Astrocyte (in vitro differentiated cells and primary cell): ENCODE data around the gene ACOT7. TPM values are rescaled to one million over a fixed set of nuclear protein-coding genes. Genes with fewer than 3 reads are reported as not detected.

Source experiments
- DNase-seq: peaks from one replicate; pipeline ENCODE4 v3.0.0-alpha.2; 2010; ENCODE audit warnings: low read depth
- FAIRE-seq: peaks from 2 replicates; lab custom pipeline; 2011; peaks lifted over from hg19 to GRCh38; lab: Jason Lieb, UNC
- H2AFZ ChIP-seq: 2 replicates; pipeline ENCODE4 v1.6.0; 2012; ENCODE audit warnings: low read depth, low read length, inconsistent platforms
- H3K27ac ChIP-seq: 2 replicates; pipeline ENCODE4 v1.5.1; 2011; ENCODE audit warnings: low read depth, low read length, inconsistent platforms
- H3K27me3 ChIP-seq: 2 replicates; pipeline ENCODE4 v1.6.0; 2011; ENCODE audit warnings: low read length, inconsistent platforms; ENCODE audit not compliant: insufficient read depth
- H3K36me3 ChIP-seq: 2 replicates; pipeline ENCODE4 v1.5.1; 2011; ENCODE audit warnings: low read length, inconsistent platforms; ENCODE audit not compliant: insufficient read depth
- H3K4me1 ChIP-seq: 2 replicates; pipeline ENCODE4 v1.5.1; 2011; ENCODE audit warnings: low read length, inconsistent platforms; ENCODE audit not compliant: insufficient read depth
- H3K4me2 ChIP-seq: 2 replicates; pipeline ENCODE4 v1.6.0; 2012; ENCODE audit warnings: low read length, inconsistent platforms
- H3K4me3 ChIP-seq: 2 replicates; pipeline ENCODE4 v1.5.1; 2011; ENCODE audit warnings: low read depth, mild to moderate bottlenecking, low read length, inconsistent platforms; ENCODE audit not compliant: insufficient read depth
- H3K79me2 ChIP-seq: 2 replicates; pipeline ENCODE4 v1.6.0; 2012; ENCODE audit warnings: mild to moderate bottlenecking, low read length, inconsistent platforms; ENCODE audit not compliant: insufficient read depth
- H3K9ac ChIP-seq: 2 replicates; pipeline ENCODE4 v1.6.0; 2012; ENCODE audit warnings: mild to moderate bottlenecking, low read length, inconsistent platforms
- H3K9me3 ChIP-seq: 2 replicates; pipeline ENCODE4 v1.5.1; 2012; ENCODE audit warnings: low read depth, mild to moderate bottlenecking, low read length, inconsistent platforms; ENCODE audit not compliant: insufficient read depth
- H4K20me1 ChIP-seq: 2 replicates; pipeline ENCODE4 v1.6.0; 2012; ENCODE audit warnings: low read length, inconsistent platforms; ENCODE audit not compliant: insufficient read depth
- H3K27ac Mint-ChIP-seq: one replicate; pipeline ENCODE4 v1.8.0; 2021; ENCODE audit warnings: mild to moderate bottlenecking, mixed read lengths; ENCODE audit not compliant: unreplicated experiment
- H3K27me3 Mint-ChIP-seq: one replicate; pipeline ENCODE4 v1.8.0; 2021; ENCODE audit warnings: low read depth, mixed read lengths; ENCODE audit not compliant: unreplicated experiment
- H3K36me3 Mint-ChIP-seq: one replicate; pipeline ENCODE4 v1.8.0; 2021; ENCODE audit warnings: low read depth, mixed read lengths; ENCODE audit not compliant: unreplicated experiment
- H3K4me1 Mint-ChIP-seq: one replicate; pipeline ENCODE4 v1.8.0; 2021; ENCODE audit warnings: low read depth, mixed read lengths; ENCODE audit not compliant: unreplicated experiment
- H3K4me3 Mint-ChIP-seq: one replicate; pipeline ENCODE4 v1.8.0; 2021; ENCODE audit warnings: mild to moderate bottlenecking, moderate library complexity, mixed read lengths; ENCODE audit not compliant: unreplicated experiment
- H3K9me3 Mint-ChIP-seq: one replicate; pipeline ENCODE4 v1.8.0; 2021; ENCODE audit warnings: mild to moderate bottlenecking, mixed read lengths; ENCODE audit not compliant: unreplicated experiment
- CTCF ChIP-seq: IDR thresholded peaks from 2 replicates; pipeline ENCODE4 v1.5.1; 2011; ENCODE audit warnings: low read depth, mild to moderate bottlenecking, inconsistent platforms, low read length, moderate library complexity; ENCODE audit not compliant: insufficient read depth
- EZH2 ChIP-seq: IDR thresholded peaks from 2 replicates; pipeline ENCODE4 v1.6.1; 2012; ENCODE audit warnings: mild to moderate bottlenecking, low read length, inconsistent platforms; ENCODE audit not compliant: insufficient read depth
- total RNA-seq: library from RNA; stranded (reverse); gene quantifications from 2 replicates; pipeline ENCODE4 v1.2.1, GENCODE V29; 2021

The ACOT7 gene
- total RNA-seq, 1 donor from 2014 or later, result 91.1 TPM

DNA sequence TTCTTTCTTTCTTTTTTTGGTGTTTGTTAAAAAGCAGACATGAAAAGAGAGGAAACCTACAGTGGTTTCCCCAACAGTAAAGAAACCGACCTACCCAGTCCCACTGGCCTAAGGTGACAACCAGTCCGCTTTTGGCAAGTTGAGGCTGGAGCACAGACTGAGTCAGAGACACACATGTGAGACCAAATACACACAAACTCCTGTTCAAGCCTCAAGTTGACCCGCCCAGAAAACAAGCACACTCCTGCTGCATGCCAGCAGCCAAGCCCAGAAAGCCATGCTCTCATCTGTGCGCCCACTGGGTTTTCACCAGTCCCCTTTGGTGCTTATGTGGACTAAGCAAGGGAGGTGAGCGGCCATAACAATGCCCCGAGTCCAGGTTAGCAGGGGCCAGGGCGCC, 68.1 kb downstream of the ACOT7 start:
- peaks cover 13% of the 10 kb centered on the region for H3K36me3 Mint-ChIP-seq
- H3K27me3 Mint-ChIP-seq, result no peaks in the 10 kb centered on the region
- H3K9me3 ChIP-seq, result no peaks in the 10 kb centered on the region
- H3K4me2 ChIP-seq, result no peak overlapping the region
- H3K4me3 ChIP-seq, result no peak overlapping the region
- no peak overlapping the region for H3K27ac ChIP-seq
- H2AFZ ChIP-seq, result no peak overlapping the region
- H3K9me3 Mint-ChIP-seq, result no peaks in the 10 kb centered on the region
- FAIRE-seq (no peak), DNase-seq (no peak)
- H3K36me3 ChIP-seq, result no peaks in the 10 kb centered on the region
- no peak overlapping the region for H3K9ac ChIP-seq
- no peaks in the 10 kb centered on the region for H3K27me3 ChIP-seq
- TF ChIP-seq EZH2 (no peak), CTCF (no peak)
- peaks cover 19% of the 10 kb centered on the region for H3K4me1 ChIP-seq
- no peak overlapping the region for H3K27ac Mint-ChIP-seq
- no peak overlapping the region for H3K4me3 Mint-ChIP-seq
- H4K20me1 ChIP-seq, result no peaks in the 10 kb centered on the region
- H3K79me2 ChIP-seq, result no peaks in the 10 kb centered on the region
- no peaks in the 10 kb centered on the region for H3K4me1 Mint-ChIP-seq

- Mint-ChIP-seq H3K4me1 (peaks cover 4% of the 10 kb centered on the region), H3K36me3 (peaks cover 8% of the 10 kb centered on the region), H3K4me3 (no peak overlapping the region), H3K27ac (no peak overlapping the region), H3K9me3 (no peaks in the 10 kb centered on the region), H3K27me3 (no peaks in the 10 kb centered on the region)
- H3K27ac ChIP-seq, result no peak overlapping the region
- H3K9me3 ChIP-seq, result no peaks in the 10 kb centered on the region
- no peaks in the 10 kb centered on the region for H3K79me2 ChIP-seq
- H3K4me3 ChIP-seq, result no peak overlapping the region
- FAIRE-seq, result no peak
- DNase-seq, result no peak
- H3K27me3 ChIP-seq, result no peaks in the 10 kb centered on the region
- H2AFZ ChIP-seq, result no peak overlapping the region
- no peak overlapping the region for H3K9ac ChIP-seq
- H3K4me1 ChIP-seq, result no peaks in the 10 kb centered on the region
- no peak overlapping the region for H3K4me2 ChIP-seq
- TF ChIP-seq EZH2, result no peak
- TF ChIP-seq CTCF, result no peak
- no peaks in the 10 kb centered on the region for H3K36me3 ChIP-seq
- no peaks in the 10 kb centered on the region for H4K20me1 ChIP-seq
Measured at GRCh38 chr1:6322161-6322560, 71.4 kb downstream of the ACOT7 start.

- no peak overlapping the region for H3K4me3 ChIP-seq
- Mint-ChIP-seq H3K36me3 (peaks cover 7% of the 10 kb centered on the region), H3K27me3 (no peaks in the 10 kb centered on the region), H3K4me3 (no peak overlapping the region), H3K9me3 (no peaks in the 10 kb centered on the region), H3K4me1 (peaks cover 8% of the 10 kb centered on the region), H3K27ac (no peak overlapping the region)
- peaks cover 4% of the 10 kb centered on the region for H3K4me1 ChIP-seq
- no peaks in the 10 kb centered on the region for H3K9me3 ChIP-seq
- peaks cover under 1% of the 10 kb centered on the region for H4K20me1 ChIP-seq
- H3K79me2 ChIP-seq, result no peaks in the 10 kb centered on the region
- TF ChIP-seq CTCF (no peak), EZH2 (no peak)
- no peak overlapping the region for H3K27ac ChIP-seq
- DNase-seq, result no peak
- H3K27me3 ChIP-seq, result no peaks in the 10 kb centered on the region
- H3K4me2 ChIP-seq, result no peak overlapping the region
- no peak overlapping the region for H2AFZ ChIP-seq
- H3K9ac ChIP-seq, result no peak overlapping the region
- FAIRE-seq, result no peak
- no peaks in the 10 kb centered on the region for H3K36me3 ChIP-seq
Measured at GRCh38 chr1:6321205-6321604, 72.4 kb downstream of the ACOT7 start.
